Fibroblast of skin of right quadriceps (primary cell): Measurements from ENCODE around the gene ROBO3.

Experiments used
- DNase-seq: peaks from one replicate; pipeline ENCODE4 v3.0.0-alpha.2; 2013

The ROBO3 gene

GRCh38 chr11:124922831-124923230, 57.6 kb downstream of the ROBO3 start:
- no peak for DNase-seq

- DNase-seq: no peak
Observed at GRCh38 chr11:124923296-124923695, 58.1 kb downstream of the ROBO3 start.

GRCh38 chr11:124928942-124929665, 63.9 kb downstream of the ROBO3 start:
- no peak for DNase-seq

GRCh38 chr11:124930799-124931198, 65.6 kb downstream of the ROBO3 start:
- no peak for DNase-seq
